ENCODE results near the gene FAM3A. TPM values are rescaled to one million over a fixed set of nuclear protein-coding genes. Genes with fewer than 3 reads are reported as not detected.

FAM3A gene
- total RNA-seq, 2 experiments from 2014 or later, result 42.3 to 45.4 TPM

GRCh38 chrX:154466907-154467306, 49.1 kb downstream of the FAM3A start:
- Mint-ChIP-seq H3K27me3 (no peaks in the 10 kb centered on the region), H3K36me3 (no peaks in the 10 kb centered on the region)
- POLR2A ChIA-PET, result no interaction called here

GRCh38 chrX:154466036-154466435, 50.0 kb downstream of the FAM3A start:
- Mint-ChIP-seq H3K4me1 (peaks cover 4% of the 10 kb centered on the region), H3K9me3 (no peaks in the 10 kb centered on the region), H3K4me3 (no peak overlapping the region), H3K27me3 (no peaks in the 10 kb centered on the region), H3K27ac (no peak overlapping the region), H3K36me3 (no peaks in the 10 kb centered on the region)
- no peak for DNase-seq
- no peak for ATAC-seq (ENCODE audit: low read depth)
- POLR2A ChIA-PET, result no interaction called here

More at GRCh38 chrX:154466907-154467306, 49.1 kb downstream of the FAM3A start:
- no peaks in the 10 kb centered on the region for H3K4me1 Mint-ChIP-seq
- H3K9me3 Mint-ChIP-seq, result no peaks in the 10 kb centered on the region
- no peak overlapping the region for H3K4me3 Mint-ChIP-seq
- no peak overlapping the region for H3K27ac Mint-ChIP-seq
- ATAC-seq (ENCODE audit: low read depth) (no peak), DNase-seq (no peak)

DNA sequence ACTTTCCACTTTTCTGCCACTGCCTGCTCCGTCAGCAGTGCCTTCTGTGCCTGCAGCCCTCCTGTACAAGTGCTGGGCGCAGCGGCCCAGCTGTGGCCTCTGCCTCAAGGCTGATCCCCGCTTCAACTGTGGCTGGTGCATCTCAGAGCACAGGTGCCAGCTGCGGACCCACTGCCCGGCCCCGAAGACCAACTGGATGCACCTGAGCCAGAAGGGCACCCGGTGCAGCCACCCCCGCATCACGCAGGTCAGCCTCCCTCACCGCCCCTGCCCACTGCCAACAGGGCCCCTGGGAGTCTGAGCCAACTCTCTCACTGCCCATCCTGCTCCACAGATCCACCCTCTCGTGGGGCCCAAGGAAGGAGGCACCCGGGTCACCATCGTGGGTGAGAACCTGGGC, 50.4 kb downstream of the FAM3A start:
- Mint-ChIP-seq H3K27me3 (no peaks in the 10 kb centered on the region), H3K36me3 (no peaks in the 10 kb centered on the region), H3K4me3 (no peak overlapping the region), H3K9me3 (no peaks in the 10 kb centered on the region), H3K27ac (no peak overlapping the region), H3K4me1 (peaks cover 5% of the 10 kb centered on the region)
- DNase-seq (no peak), ATAC-seq (ENCODE audit: low read depth) (no peak)
- POLR2A ChIA-PET, result no interaction called here

DNA sequence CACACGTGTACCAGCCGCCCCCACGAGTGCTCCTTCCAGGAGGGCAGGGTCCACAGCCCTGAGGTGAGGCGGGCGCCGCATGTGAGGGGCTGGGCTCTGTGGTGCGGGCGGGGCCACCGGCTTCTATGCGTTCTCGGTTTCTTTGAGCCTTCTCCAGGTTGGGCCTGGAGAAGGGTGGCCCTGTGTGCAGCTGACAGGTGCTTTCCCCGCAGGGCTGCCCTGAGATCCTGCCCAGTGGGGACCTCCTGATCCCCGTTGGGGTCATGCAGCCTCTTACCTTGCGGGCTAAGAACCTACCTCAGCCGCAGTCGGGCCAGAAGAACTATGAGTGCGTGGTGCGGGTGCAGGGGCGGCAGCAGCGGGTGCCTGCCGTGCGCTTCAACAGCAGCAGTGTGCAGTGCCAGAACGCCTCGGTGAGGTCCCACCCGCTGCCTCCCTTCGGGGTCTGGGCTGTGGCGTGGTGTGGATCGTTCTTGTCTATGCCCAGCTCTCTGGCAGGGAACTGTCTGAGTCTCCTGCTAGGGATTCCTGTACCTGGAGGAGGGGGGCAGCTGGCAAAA, 51.1 kb downstream of the FAM3A start:
- no peak overlapping the region for H3K27ac Mint-ChIP-seq
- no peaks in the 10 kb centered on the region for H3K27me3 Mint-ChIP-seq
- H3K9me3 Mint-ChIP-seq, result no peaks in the 10 kb centered on the region
- ATAC-seq (ENCODE audit: low read depth), result no peak
- no peak overlapping the region for H3K4me3 Mint-ChIP-seq
- no peaks in the 10 kb centered on the region for H3K36me3 Mint-ChIP-seq
- peaks cover 5% of the 10 kb centered on the region for H3K4me1 Mint-ChIP-seq
- DNase-seq, result no peak
- POLR2A ChIA-PET, result interaction anchor here (0.5 kb wide), 1 partner anchor 37 kb away, joined by 5 read pairs; no protein-coding TSS in a partner anchor

- peaks cover 5% of the 10 kb centered on the region for H3K4me1 Mint-ChIP-seq
- no peak overlapping the region for H3K27ac Mint-ChIP-seq
- ATAC-seq (ENCODE audit: low read depth) (no peak), DNase-seq (no peak)
- H3K27me3 Mint-ChIP-seq, result no peaks in the 10 kb centered on the region
- POLR2A ChIA-PET, result no interaction called here
- H3K9me3 Mint-ChIP-seq, result no peaks in the 10 kb centered on the region
- no peak overlapping the region for H3K4me3 Mint-ChIP-seq
- H3K36me3 Mint-ChIP-seq, result no peaks in the 10 kb centered on the region
Observed at GRCh38 chrX:154463611-154464220, 52.3 kb downstream of the FAM3A start.

DNA sequence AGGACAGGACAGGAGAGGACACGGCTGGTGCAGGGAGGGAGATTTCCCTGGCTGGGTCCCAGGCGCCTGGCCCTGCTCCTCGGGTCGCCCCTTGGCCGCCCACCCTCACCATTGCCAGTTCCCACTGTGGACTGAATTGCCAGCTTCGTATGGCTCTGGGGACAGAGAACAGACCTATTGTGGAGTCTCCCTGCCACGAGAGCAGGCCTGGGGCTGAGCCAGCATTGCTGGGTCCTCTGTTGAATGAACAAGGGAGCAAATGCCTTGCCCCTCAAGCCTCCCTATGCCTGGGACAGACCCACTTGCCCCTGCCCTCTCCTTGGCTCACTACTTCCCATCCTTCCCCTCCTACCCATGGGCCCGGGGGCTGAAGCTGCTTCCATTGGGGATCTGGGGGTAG, 53.6 kb downstream of the FAM3A start:
- Mint-ChIP-seq H3K9me3 (no peaks in the 10 kb centered on the region), H3K36me3 (no peaks in the 10 kb centered on the region), H3K27me3 (no peaks in the 10 kb centered on the region), H3K4me3 (no peak overlapping the region), H3K27ac (no peak overlapping the region), H3K4me1 (peaks cover 6% of the 10 kb centered on the region)
- POLR2A ChIA-PET, result interaction anchor here (0.6 to 0.9 kb wide), 2 partner anchors 24 to 448 kb away, joined by 3 read pairs; partner anchors contain the start of gene UBL4A
- DNase-seq, result no peak
- ATAC-seq (ENCODE audit: low read depth), result no peak

DNA sequence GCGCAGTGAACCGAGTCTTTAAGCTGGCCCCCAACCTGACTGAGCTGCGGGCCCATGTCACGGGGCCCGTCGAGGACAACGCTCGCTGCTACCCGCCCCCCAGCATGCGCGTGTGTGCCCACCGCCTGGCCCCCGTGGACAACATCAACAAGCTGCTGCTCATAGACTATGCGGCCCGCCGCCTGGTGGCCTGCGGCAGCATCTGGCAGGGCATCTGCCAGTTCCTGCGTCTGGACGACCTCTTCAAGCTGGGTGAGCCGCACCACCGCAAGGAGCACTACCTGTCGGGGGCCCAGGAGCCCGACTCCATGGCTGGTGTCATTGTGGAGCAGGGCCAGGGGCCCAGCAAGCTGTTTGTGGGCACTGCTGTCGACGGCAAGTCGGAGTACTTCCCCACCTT, 55.7 kb downstream of the FAM3A start:
- Mint-ChIP-seq H3K4me1 (peaks cover 8% of the 10 kb centered on the region), H3K36me3 (no peaks in the 10 kb centered on the region), H3K9me3 (no peaks in the 10 kb centered on the region), H3K27me3 (no peaks in the 10 kb centered on the region), H3K27ac (no peak overlapping the region), H3K4me3 (peak overlapping the region; percentile 40)
- ATAC-seq (ENCODE audit: low read depth) (no peak), DNase-seq (no peak)
- POLR2A ChIA-PET, result interaction anchor here (0.7 to 2.7 kb wide), 2 partner anchors 19 to 30 kb away, joined by 3 to 10 read pairs; partner anchors contain the start of gene SLC10A3

GRCh38 chrX:154459832-154460231, 56.2 kb downstream of the FAM3A start:
- DNase-seq (no peak), ATAC-seq (ENCODE audit: low read depth) (no peak)
- POLR2A ChIA-PET, result interaction anchor here (0.7 to 2.9 kb wide), 4 partner anchors 17 to 61 kb away, joined by 3 to 18 read pairs (median 8); partner anchors contain the start of genes RPL10 and SLC10A3
- H3K4me1 Mint-ChIP-seq, result peaks cover 8% of the 10 kb centered on the region
- H3K36me3 Mint-ChIP-seq, result no peaks in the 10 kb centered on the region
- peak overlapping the region; percentile 87 for H3K4me3 Mint-ChIP-seq
- no peak overlapping the region for H3K27ac Mint-ChIP-seq
- no peaks in the 10 kb centered on the region for H3K9me3 Mint-ChIP-seq
- H3K27me3 Mint-ChIP-seq, result no peaks in the 10 kb centered on the region

DNA sequence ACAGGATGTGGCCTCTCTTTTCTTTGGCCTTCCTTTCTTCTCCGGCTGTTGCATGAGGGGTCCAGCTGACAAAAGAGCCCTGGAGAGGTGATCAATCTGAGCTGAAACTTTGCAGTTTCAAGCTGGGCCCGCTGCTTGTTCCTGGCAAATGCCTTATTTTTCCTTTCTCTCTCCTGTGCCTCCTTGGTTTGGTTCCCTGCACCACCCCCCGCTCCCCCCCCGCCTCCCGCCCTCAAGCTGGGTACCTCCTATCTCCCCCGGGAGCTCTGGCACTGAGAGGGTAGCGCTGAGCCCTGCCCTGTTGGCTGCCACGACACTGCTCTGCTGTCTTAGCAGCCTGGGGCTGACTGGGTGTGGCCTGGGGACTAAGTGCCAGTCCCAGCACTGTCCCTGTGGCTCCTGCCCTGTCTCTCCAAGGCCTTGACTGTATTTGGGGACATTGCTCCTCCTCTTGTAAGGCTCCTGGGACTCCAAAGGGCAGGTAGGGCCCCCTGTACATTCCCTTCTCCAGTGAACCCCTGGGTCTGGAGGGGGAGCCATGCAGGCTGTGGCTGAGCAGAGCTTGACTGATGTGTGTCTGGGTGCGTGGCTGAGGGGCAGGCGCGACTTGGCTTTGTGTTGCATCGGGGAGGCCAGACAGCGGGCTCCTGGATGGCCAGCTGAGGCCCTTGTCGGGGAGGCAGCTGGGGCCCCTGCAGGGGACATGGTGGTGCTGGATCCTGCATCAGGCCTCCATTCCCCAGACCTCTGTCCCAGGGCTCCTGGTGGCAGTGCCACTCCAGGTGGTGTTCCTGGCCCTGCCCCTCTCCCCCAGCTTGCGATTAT, 56.9 kb downstream of the FAM3A start:
- H3K27me3 Mint-ChIP-seq, result no peaks in the 10 kb centered on the region
- DNase-seq (no peak), ATAC-seq (ENCODE audit: low read depth) (peak; percentile 55)
- peak overlapping the region; percentile 87 for H3K4me3 Mint-ChIP-seq
- no peaks in the 10 kb centered on the region for H3K9me3 Mint-ChIP-seq
- peaks cover 3% of the 10 kb centered on the region for H3K36me3 Mint-ChIP-seq
- H3K27ac Mint-ChIP-seq, result peak overlapping the region; percentile 71
- peaks cover 8% of the 10 kb centered on the region for H3K4me1 Mint-ChIP-seq
- POLR2A ChIA-PET, result interaction anchor here (0.8 to 2.9 kb wide), 8 partner anchors 14 to 68 kb away, joined by 3 to 18 read pairs (median 4); partner anchors contain the start of genes ATP6AP1, RPL10, SLC10A3 and UBL4A

DNA sequence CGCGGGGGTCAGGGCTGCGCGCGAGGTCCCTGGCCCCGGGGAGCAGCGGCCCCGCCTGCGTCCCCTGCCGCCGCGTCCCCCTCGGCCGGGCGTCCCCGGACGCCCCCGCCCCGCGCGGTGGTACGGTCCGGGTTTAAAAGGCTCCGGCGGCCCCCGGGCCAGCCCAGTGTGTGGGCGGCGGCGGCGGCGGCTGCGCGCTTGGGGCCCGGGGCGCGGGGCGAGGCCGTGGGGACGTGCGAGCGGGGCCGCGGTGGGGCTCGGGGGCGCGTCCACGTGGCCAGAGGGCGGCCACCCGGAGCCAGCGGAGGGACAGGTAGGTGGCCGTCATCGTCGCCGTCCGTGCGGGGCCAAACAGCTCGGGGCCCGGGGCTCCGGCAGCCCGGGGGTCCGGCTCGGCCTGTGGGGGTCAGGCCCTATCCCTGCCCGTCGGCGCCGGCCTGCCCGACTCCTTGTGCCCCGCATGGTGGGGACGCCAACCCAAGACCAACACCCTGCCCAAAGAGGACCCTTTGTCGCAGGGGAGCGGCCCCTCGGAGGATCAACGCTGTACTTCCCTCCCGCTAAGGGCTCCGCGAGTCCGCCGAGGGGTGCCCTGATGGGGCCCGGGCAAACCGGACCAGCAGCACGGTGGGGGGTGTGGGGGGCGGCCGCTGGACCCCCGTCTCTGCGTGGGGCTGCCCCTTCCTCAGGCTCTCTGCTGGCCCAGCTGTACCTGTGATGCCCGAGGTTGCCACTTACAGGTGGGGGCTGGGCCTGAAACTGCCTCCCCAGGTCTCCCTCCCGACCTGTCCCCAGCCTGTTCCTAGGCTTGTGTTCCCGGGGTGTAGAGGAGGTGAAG, 57.7 kb downstream of the FAM3A start, which contains the start of gene PLXNA3:
PLXNA3 (plus strand) TSS at position 166 of the 838 bp plus-strand sequence. CDS start 1,903 bp downstream, outside the sequence.
- H3K27ac Mint-ChIP-seq, result peak within 1 kb of the TSS; percentile 98
- POLR2A ChIA-PET, result interaction anchor here (0.8 to 2.9 kb wide), 8 partner anchors 13 to 69 kb away, joined by 3 to 18 read pairs (median 4); partner anchors contain the start of genes ATP6AP1, RPL10, SLC10A3 and TAFAZZIN

DNA sequence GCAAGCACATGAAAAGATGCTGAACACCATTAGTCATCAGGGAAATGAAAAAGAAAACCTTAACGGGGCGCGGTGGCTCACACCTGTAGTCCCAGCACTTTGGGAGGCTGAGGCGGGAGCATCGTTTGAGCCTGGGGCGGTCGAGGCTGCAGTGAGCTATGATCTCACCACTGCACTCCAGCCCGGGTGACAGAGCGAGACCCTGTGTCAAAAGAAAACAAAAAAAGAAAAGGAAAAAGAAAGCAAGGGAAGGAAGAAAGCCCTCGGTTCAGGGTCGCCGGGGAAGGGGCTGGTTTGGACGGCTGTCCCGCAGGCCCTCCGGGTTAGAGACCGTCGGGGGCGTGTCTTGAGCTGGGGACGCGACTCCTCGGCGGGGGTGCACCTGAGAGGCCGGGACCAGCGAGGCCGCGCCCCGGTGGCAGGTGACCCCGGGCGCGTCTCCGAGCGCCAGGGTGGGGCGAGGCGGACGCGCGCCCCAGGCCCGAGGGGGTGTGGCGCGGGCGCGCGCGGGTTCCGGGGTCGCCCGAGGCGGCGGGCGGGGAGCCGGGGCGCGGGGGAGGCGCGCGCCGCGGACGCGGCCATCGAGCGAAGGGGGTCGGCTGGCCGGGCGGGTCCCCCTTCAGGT, 58.4 kb downstream of the FAM3A start:
- POLR2A ChIA-PET, result interaction anchor here (1.1 to 2.9 kb wide), 3 partner anchors 32 to 59 kb away, joined by 3 to 18 read pairs (median 6); partner anchors contain the start of genes RPL10 and TAFAZZIN
- ATAC-seq (ENCODE audit: low read depth), result peak; percentile 67
- H3K4me1 Mint-ChIP-seq, result peaks cover 8% of the 10 kb centered on the region

More for the DNA sequence above, 57.7 kb downstream of the FAM3A start, which contains the start of gene PLXNA3:
- peaks cover 3% of the 10 kb centered on the region for H3K36me3 Mint-ChIP-seq
- peak within 1 kb of the TSS; percentile 98 for H3K4me3 Mint-ChIP-seq
- peak; percentile 83 for DNase-seq
- no peaks in the 10 kb centered on the region for H3K27me3 Mint-ChIP-seq
- no peaks in the 10 kb centered on the region for H3K9me3 Mint-ChIP-seq
- H3K4me1 Mint-ChIP-seq, result peaks cover 8% of the 10 kb centered on the region
- ATAC-seq (ENCODE audit: low read depth), result peak; percentile 71

More for the DNA sequence above, 58.4 kb downstream of the FAM3A start:
- Mint-ChIP-seq H3K27me3 (no peaks in the 10 kb centered on the region), H3K27ac (peak overlapping the region; percentile 98), H3K36me3 (peaks cover 3% of the 10 kb centered on the region), H3K9me3 (no peaks in the 10 kb centered on the region), H3K4me3 (peak overlapping the region; percentile 98)
- DNase-seq, result peak; percentile 83
